Neutrophil (primary cell): ENCODE data around the gene TP53BP1.
A peak's percentile ranks its signal among the peaks of the same experiment; 100 is the strongest.

Experiments
- H3K27ac ChIP-seq: fragments of 200-600 bp; sonication (generic); 2 replicates; pipeline ENCODE4 v1.5.1; 2016; ENCODE audit warnings: mild to moderate bottlenecking, moderate library complexity
- H3K27me3 ChIP-seq: fragments of 200-600 bp; sonication (generic); 2 replicates; pipeline ENCODE4 v1.6.0; 2016; ENCODE audit warnings: mild to moderate bottlenecking
- H3K36me3 ChIP-seq: fragments of 200-600 bp; sonication (generic); 2 replicates; pipeline ENCODE4 v1.5.1; 2017
- H3K4me1 ChIP-seq, 2 experiments: fragments of 200-600 bp in 1 of 2; sonication (generic) in 1 of 2; 1 replicate in 1 of 2; 2 replicates in 1 of 2; pipeline versions ENCODE4 v1.5.1 to v1.6.1; 2013 to 2016; ENCODE audit warnings: low read depth in 1 of 2, low read length in 1 of 2, mild to moderate bottlenecking in 1 of 2, moderate library complexity in 1 of 2; ENCODE audit not compliant: control insufficient read depth in 1 of 2, insufficient read depth in 1 of 2
- H3K4me3 ChIP-seq, 2 experiments: fragments of 200-600 bp in 1 of 2; sonication (generic) in 1 of 2; 1 replicate in 1 of 2; 2 replicates in 1 of 2; pipeline ENCODE4 v1.5.1; 2013 to 2016; ENCODE audit warnings: low read depth in 1 of 2, low read length in 1 of 2, mild to moderate bottlenecking in 1 of 2, moderate library complexity in 1 of 2
- H3K9me3 ChIP-seq: fragments of 200-600 bp; sonication (generic); 2 replicates; pipeline ENCODE4 v1.5.1; 2016
- TF ChIP-seq, protein P1 (sequence below): fragments of 200-600 bp; sonication (generic); IDR thresholded peaks from 2 replicates; pipeline ENCODE4 v1.5.1; 2016; ENCODE audit warnings: antibody characterized with exemption

TP53BP1 gene

DNA sequence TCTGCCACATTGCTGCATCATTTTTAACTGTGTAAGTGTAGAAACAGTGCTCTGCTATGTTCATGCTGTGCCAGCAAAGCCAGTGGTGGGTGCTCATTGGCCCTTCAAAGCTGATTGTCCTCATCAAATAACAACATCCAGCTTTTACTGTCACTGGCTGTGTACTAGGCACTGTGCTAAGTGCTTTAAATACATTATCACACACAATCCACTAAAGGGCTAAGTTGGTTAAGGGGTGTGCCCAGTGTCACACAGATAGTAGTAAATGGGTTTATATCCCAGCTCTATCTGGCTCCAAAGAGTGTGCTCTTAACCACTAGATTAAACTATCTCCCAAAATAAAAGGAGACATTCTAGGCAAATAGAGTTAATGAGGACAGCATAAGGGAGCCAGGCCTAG, 114.4 kb downstream of the TP53BP1 start:
- Histone ChIP-seq H3K36me3 (peaks cover 8% of the 10 kb centered on the region), H3K27ac (no peak overlapping the region), H3K27me3 (no peaks in the 10 kb centered on the region), H3K4me3 (no peak overlapping the region), H3K4me1 (no peaks in the 10 kb centered on the region), H3K9me3 (no peaks in the 10 kb centered on the region)
- TF ChIP-seq, protein P1, sequence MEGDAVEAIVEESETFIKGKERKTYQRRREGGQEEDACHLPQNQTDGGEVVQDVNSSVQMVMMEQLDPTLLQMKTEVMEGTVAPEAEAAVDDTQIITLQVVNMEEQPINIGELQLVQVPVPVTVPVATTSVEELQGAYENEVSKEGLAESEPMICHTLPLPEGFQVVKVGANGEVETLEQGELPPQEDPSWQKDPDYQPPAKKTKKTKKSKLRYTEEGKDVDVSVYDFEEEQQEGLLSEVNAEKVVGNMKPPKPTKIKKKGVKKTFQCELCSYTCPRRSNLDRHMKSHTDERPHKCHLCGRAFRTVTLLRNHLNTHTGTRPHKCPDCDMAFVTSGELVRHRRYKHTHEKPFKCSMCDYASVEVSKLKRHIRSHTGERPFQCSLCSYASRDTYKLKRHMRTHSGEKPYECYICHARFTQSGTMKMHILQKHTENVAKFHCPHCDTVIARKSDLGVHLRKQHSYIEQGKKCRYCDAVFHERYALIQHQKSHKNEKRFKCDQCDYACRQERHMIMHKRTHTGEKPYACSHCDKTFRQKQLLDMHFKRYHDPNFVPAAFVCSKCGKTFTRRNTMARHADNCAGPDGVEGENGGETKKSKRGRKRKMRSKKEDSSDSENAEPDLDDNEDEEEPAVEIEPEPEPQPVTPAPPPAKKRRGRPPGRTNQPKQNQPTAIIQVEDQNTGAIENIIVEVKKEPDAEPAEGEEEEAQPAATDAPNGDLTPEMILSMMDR, result no peak

DNA sequence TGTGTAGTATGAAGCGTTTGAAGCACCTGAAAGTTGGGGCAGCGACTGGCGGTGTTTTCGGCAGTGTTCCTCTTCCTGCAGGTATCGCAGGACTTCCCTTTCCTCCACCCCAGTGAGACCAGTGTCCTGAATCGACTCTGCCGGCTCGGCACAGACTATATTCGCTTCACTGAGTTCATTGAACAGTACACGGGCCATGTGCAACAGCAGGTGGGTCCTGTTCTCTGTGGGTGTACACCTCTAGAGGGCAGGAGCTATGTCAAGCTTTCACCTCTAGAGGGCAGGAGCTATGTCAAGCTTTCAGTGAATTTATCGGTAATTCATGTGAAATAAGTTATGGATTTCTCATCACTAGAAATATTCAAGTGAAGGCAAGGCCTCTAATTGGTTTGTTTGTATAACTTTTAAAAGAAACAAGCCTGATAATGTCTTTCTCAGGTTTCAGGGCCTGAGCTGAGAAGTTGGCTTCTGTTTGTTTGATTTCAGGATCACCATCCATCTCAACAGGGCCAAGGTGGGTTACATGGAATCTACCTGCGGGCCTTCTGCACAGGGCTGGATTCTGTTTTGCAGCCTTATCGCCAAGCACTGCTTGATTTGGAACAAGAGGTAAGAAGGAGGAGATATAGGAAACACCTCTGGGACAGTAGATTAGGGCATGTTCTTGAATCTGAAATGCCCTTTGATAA, 116.8 kb downstream of the TP53BP1 start:
- Histone ChIP-seq H3K36me3 (no peaks in the 10 kb centered on the region), H3K27me3 (no peaks in the 10 kb centered on the region), H3K4me3 (no peak overlapping the region), H3K4me1 (peaks cover 6% of the 10 kb centered on the region in 2 experiments), H3K27ac (no peak overlapping the region), H3K9me3 (no peaks in the 10 kb centered on the region)
- TF ChIP-seq, protein P1, result peak; percentile 56

DNA sequence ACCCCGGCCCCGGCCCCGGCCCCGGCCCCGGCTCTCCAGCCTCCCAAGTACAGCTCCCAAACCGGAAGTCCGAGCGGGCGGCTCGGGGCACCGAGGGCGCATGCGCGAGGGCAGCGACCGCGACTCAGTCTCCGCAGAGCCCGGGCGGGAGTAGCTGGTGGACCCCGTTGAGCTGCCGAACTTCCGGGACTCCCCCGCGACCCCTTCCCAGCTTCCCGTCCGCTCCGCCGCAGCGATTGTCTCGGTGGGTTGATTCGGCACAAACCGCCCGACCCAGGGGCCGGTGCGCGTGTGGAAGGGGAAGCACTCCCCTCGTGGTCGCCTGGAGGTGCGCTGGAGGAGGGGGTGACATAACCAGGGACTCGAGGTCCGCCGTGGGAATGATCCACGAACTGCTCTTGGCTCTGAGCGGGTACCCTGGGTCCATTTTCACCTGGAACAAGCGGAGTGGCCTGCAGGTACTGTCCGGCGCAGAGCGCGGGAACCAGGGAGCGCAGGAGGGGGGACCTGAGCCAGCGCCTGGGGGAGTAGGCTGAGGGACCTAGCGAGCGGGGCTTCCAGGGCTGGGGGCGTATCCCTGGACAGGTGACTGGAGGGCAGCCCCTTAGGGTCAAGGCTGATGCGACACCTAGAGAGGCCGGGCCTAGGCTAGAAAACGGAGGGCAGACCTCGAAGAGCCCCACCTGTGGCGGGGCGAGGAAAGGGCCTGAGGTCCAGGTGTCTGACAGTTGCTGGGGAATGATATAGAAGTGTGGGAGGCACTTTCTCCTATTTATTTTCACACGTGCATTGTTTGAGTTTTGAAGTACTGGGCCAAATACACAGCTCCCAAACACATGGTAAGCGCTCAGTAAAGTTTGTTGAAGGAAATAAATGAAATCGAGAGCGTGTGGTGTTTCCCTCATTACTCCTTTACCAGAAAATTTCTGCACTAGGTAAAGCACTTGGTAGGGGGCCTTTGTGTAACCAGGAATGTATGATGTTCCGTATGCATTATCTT, 121.7 kb downstream of the TP53BP1 start, which contains the start of the genes TUBGCP4 and ZSCAN29:
TSS of gene TUBGCP4 (plus strand) at position 127 of the 1,000 bp plus-strand sequence. CDS start at position 381, 254 bp downstream.
TSS of gene ZSCAN29 (minus strand) at position 69 of the 1,000 bp plus-strand sequence. CDS start 1,130 bp downstream, outside the sequence.
- Histone ChIP-seq H3K4me3 (peak within 1 kb of the TSS; percentile 85 to 95), H3K4me1 (peaks cover 14 to 15% of the 10 kb centered on the region in 2 experiments), H3K36me3 (peaks cover 12% of the 10 kb centered on the region), H3K27ac (peak within 1 kb of the TSS; percentile 60), H3K27me3 (no peaks in the 10 kb centered on the region), H3K9me3 (no peaks in the 10 kb centered on the region)
- TF ChIP-seq, protein P1, result peak; percentile 14

DNA sequence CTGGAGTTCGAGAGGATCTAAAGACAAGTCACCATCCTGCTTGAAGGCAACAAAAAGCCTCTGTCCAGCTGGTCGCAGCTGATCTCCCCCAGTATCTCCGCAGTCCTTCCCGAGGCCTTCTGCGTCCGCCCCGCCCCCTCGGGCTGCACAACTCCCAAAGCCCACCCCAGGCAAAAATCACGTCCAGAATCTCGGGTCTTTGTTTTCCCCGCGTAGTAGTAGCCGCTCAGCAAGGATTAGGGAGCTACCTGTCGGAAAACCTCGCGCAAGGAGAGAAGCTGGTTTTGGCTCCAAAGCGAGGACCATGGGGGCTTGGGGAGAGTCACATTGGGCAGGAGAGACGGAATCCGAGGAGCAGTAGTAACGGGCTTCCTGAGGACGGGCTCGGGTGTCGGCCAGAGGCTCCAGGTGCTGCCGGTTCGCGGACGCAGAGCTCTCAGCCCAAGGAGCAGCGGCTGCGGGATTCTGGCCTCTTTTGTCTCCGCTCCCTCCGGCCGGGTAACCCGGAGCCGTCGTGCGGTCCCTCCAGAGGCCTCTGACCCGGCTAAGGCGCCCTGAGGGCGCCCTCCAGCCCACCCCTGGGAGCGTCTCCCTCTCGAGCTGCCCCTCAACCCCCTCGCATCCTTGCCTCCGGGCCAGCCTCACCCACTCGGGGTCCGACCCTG, 122.5 kb downstream of the TP53BP1 start:
- H3K27me3 ChIP-seq, result no peaks in the 10 kb centered on the region
- TF ChIP-seq, protein P1, result no peak
- H3K36me3 ChIP-seq, result peaks cover 18% of the 10 kb centered on the region
- H3K9me3 ChIP-seq, result no peaks in the 10 kb centered on the region
- H3K4me1 ChIP-seq, result peaks cover 14 to 15% of the 10 kb centered on the region in 2 experiments
- H3K4me3 ChIP-seq, result peak overlapping the region; percentile 85 to 95
- peak overlapping the region; percentile 60 for H3K27ac ChIP-seq

DNA sequence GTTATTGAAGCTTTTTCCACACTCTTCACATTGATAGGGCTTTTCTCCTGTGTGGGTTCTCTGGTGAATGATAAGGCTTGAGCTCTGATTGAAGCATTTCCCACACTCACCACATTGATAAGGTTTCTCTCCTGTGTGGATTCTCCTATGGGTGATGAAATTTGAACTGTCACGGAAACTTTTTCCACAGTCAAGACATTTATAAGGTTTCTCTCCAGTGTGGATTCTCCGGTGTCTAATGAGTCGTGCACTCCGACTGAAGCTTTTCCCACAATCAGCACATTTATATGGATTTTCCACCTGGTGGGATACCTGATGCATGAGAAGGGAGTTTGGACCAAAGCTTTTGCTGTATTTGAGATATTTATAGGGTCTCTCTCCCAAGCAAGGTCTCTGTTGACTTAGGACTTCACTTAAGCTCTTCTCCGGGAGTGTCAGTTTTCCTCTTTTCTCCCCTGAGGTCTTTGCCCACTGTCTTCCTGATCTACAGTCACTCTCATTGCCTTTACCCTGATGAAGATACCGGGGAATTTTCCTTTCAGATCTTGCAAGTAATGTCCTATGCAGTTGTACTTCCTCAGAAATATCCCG, 131.5 kb downstream of the TP53BP1 start:
- Histone ChIP-seq H3K27ac (no peak overlapping the region), H3K9me3 (peaks cover 14% of the 10 kb centered on the region), H3K4me1 (peaks cover 0 to 7% of the 10 kb centered on the region in 2 experiments), H3K36me3 (peaks cover 22% of the 10 kb centered on the region), H3K4me3 (no peak overlapping the region), H3K27me3 (no peaks in the 10 kb centered on the region)
- TF ChIP-seq, protein P1, result no peak
